Liver (tissue), 9 donors: ENCODE results near the gene RIC1. TPM values are rescaled to one million over a fixed set of nuclear protein-coding genes. Genes with fewer than 3 reads are reported as not detected.
A peak's percentile ranks its signal among the peaks of the same experiment; 100 is the strongest.
"Not testable (repeated sequence)": the region's sequence is repeated elsewhere in the genome, so short reads cannot be mapped to it uniquely, and the experiment has no call there.

Source experiments
- DNase-seq: peaks from one replicate; pipeline ENCODE4 v3.0.0-alpha.2; 2017; ENCODE audit warnings: low spot score
- H3K27ac ChIP-seq, 2 donors: one replicate each; pipeline ENCODE4 v1.7.0; 2013; ENCODE audit warnings: inconsistent platforms in 2 of 2, low read length in 2 of 2, control low read depth in 1 of 2, low read depth in 1 of 2, mild to moderate bottlenecking in 1 of 2
- H3K27me3 ChIP-seq, 4 donors: one replicate each; pipeline versions ENCODE4 v1.6.1 to v1.7.0; 2013; ENCODE audit warnings: low read length in 3 of 4, inconsistent platforms in 1 of 4, mild to moderate bottlenecking in 1 of 4, moderate library complexity in 1 of 4; ENCODE audit not compliant: control insufficient read depth in 4 of 4, insufficient read depth in 4 of 4
- H3K36me3 ChIP-seq, 4 donors: one replicate each; pipeline versions ENCODE4 v1.6.1 to v1.7.0; 2013; ENCODE audit warnings: low read length in 3 of 4, mild to moderate bottlenecking in 3 of 4, low read depth in 1 of 4, moderate library complexity in 1 of 4; ENCODE audit not compliant: control insufficient read depth in 4 of 4, insufficient read depth in 3 of 4
- H3K4me1 ChIP-seq, 4 donors: one replicate each; pipeline versions ENCODE4 v1.6.1 to v1.7.0; 2013; ENCODE audit warnings: low read length in 3 of 4, mild to moderate bottlenecking in 3 of 4, moderate library complexity in 1 of 4; ENCODE audit not compliant: control insufficient read depth in 4 of 4, insufficient read depth in 4 of 4
- H3K4me3 ChIP-seq, 3 donors: one replicate each; pipeline versions ENCODE4 v1.6.1 to v1.7.0; 2013; ENCODE audit warnings: low read length in 3 of 3, control low read depth in 1 of 3, low read depth in 1 of 3, mild to moderate bottlenecking in 1 of 3
- H3K9ac ChIP-seq, 2 donors: one replicate each; pipeline ENCODE4 v1.7.0; 2013; ENCODE audit warnings: low read length in 2 of 2, mild to moderate bottlenecking in 2 of 2, moderate library complexity in 2 of 2, control low read depth in 1 of 2, low read depth in 1 of 2
- H3K9me3 ChIP-seq, 4 donors: one replicate each; pipeline versions ENCODE4 v1.6.1 to v1.7.0; 2013; ENCODE audit warnings: low read length in 3 of 4; ENCODE audit not compliant: control insufficient read depth in 4 of 4
- EGR1 ChIP-seq, 2 donors: IDR thresholded peaks; 2 replicates each; pipeline ENCODE4 v1.6.1; 2016 to 2018; ENCODE audit warnings: antibody characterized with exemption in 2 of 2, low read depth in 2 of 2
- FOXA1 ChIP-seq: IDR thresholded peaks from 2 replicates; pipeline ENCODE4 v1.6.1; 2016; ENCODE audit warnings: antibody characterized with exemption
- GABPA ChIP-seq, 2 donors: IDR thresholded peaks in 1 of 2; conservative IDR thresholded peaks in 1 of 2; 2 replicates each; pipeline ENCODE4 v1.6.1; 2016; ENCODE audit warnings: antibody characterized with exemption in 2 of 2, mild to moderate bottlenecking in 1 of 2, moderate library complexity in 1 of 2
- HNF4A ChIP-seq, 2 donors: conservative IDR thresholded peaks; 2 replicates each; pipeline ENCODE4 v1.6.1; 2016; ENCODE audit warnings: antibody characterized with exemption in 2 of 2, mild to moderate bottlenecking in 2 of 2
- HNF4G ChIP-seq: IDR thresholded peaks from 2 replicates; pipeline ENCODE4 v1.6.1; 2016; ENCODE audit warnings: antibody characterized with exemption
- NR2F2 ChIP-seq: IDR thresholded peaks from 2 replicates; pipeline ENCODE4 v1.6.1; 2016; ENCODE audit warnings: antibody characterized with exemption
- RAD21 ChIP-seq, 2 donors: IDR thresholded peaks; 2 replicates each; pipeline ENCODE4 v1.6.1; 2016; ENCODE audit warnings: antibody characterized with exemption in 2 of 2, mild to moderate bottlenecking in 2 of 2
- RXRA ChIP-seq, 2 donors: IDR thresholded peaks; 2 replicates each; pipeline ENCODE4 v1.6.1; 2017 to 2018; ENCODE audit warnings: antibody characterized with exemption in 2 of 2, mild to moderate bottlenecking in 1 of 2
- SP1 ChIP-seq: IDR thresholded peaks from 2 replicates; pipeline ENCODE4 v1.6.1; 2018; ENCODE audit warnings: antibody characterized with exemption, mild to moderate bottlenecking
- TAF1 ChIP-seq: conservative IDR thresholded peaks from 2 replicates; pipeline ENCODE4 v1.6.1; 2016; ENCODE audit warnings: antibody characterized with exemption, mild to moderate bottlenecking
- WGBS: extraction: QIAGEN DNeasy Blood & Tissue Kit; methylation state at CpG from one replicate; pipeline ENCODE4 v1.1.7; 2013; 5-methylcytosine and 5-hydroxymethylcytosine counted together
- polyA plus RNA-seq, 2 donors: library from polyadenylated mRNA; stranded (reverse) in 1 of 2; unstranded in 1 of 2; fragments of 200-250 nt in 1 of 2; fragments of >200 nt in 1 of 2; fragmentation: Nextera tagmentation in 1 of 2; extraction: Ambion mirVana in 1 of 2; gene quantifications; one replicate each; pipeline versions ENCODE4 v1.2.1 to v1.2.3, GENCODE V29; 2013 to 2015
- total RNA-seq, 2 donors: library from RNA; depleted of rRNA; stranded (reverse); fragments of >200 nt; gene quantifications; one replicate each; pipeline ENCODE4 v1.2.3, GENCODE V29; 2014
- TF ChIP-seq, protein P1 (sequence below): IDR thresholded peaks from 2 replicates; pipeline ENCODE4 v1.6.1; 2016; ENCODE audit warnings: antibody characterized with exemption
- TF ChIP-seq, protein P2 (sequence below): IDR thresholded peaks from 2 replicates; pipeline ENCODE4 v1.6.1; 2016; ENCODE audit warnings: antibody characterized with exemption, mild to moderate bottlenecking
- TF ChIP-seq, protein P3 (sequence below): fragments of 150-350 bp; IDR thresholded peaks from 2 replicates; pipeline ENCODE4 v1.5.1; 2017; ENCODE audit warnings: improper control_type of control experiment, low read depth, low read length; ENCODE audit not compliant: missing input control
- TF ChIP-seq, protein P4 (sequence below): IDR thresholded peaks from 2 replicates; pipeline ENCODE4 v1.6.1; 2016; ENCODE audit warnings: antibody characterized with exemption
- donor health status: healthy.
- donor health status: healthy.
- donor health status: healthy.
- donor health status: healthy.
- donor health status: healthy.

Gene RIC1
- total and polyA plus RNA-seq, 4 donors: 4.1 to 25.8 (median 9.8) TPM

DNA sequence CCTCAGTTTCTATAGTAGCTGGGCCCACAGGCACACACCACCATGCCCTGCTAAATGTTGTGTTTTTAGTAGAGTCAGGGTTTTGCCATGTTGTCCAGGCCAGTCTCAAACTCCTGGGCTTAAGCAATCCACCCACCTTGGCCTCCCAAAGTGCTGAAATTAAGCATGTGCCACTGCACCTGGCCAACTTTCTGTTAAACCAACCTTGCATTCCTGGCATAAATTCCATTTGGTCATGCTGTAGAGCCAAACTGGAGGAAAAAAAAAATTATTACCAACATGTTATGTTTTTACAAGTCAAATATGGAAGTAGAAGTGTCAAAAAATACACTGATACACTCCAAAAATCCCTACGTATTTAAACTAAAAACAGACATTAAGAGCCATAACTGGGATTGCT, 149.9 kb downstream of the RIC1 start:
- WGBS: 97% methylated on average over 1 of the region's 1 CpG
- Histone ChIP-seq H3K4me1 (no peaks in the 10 kb centered on the region), H3K4me3 (peak overlapping the region in 2 of 3 donors; percentile 10 to 20), H3K9me3 (peaks cover 0 to 8% (median 4%) of the 10 kb centered on the region in 4 donors), H3K9ac (no peak overlapping the region), H3K27ac (no peak overlapping the region), H3K36me3 (peaks cover 4 to 41% (median 32%) of the 10 kb centered on the region in 4 donors), H3K27me3 (no peaks in the 10 kb centered on the region)
- TF ChIP-seq NR2F2 (no peak), HNF4G (no peak), EGR1 (IDR thresholded peaks at IDR 0.05; ENCODE audit: low read depth in 2 of 2) (no peak), TAF1 (no peak), RAD21 (IDR thresholded peaks at IDR 0.05) (no peak), SP1 (no peak), GABPA (IDR thresholded peaks at IDR 0.05 in 1 of 2, conservative IDR thresholded peaks at IDR 0.05 in 1 of 2) (no peak), FOXA1 (no peak), RXRA (IDR thresholded peaks at IDR 0.05) (no peak)
- TF ChIP-seq, protein P1, sequence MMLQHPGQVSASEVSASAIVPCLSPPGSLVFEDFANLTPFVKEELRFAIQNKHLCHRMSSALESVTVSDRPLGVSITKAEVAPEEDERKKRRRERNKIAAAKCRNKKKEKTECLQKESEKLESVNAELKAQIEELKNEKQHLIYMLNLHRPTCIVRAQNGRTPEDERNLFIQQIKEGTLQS: no peak
- TF ChIP-seq, protein P2, sequence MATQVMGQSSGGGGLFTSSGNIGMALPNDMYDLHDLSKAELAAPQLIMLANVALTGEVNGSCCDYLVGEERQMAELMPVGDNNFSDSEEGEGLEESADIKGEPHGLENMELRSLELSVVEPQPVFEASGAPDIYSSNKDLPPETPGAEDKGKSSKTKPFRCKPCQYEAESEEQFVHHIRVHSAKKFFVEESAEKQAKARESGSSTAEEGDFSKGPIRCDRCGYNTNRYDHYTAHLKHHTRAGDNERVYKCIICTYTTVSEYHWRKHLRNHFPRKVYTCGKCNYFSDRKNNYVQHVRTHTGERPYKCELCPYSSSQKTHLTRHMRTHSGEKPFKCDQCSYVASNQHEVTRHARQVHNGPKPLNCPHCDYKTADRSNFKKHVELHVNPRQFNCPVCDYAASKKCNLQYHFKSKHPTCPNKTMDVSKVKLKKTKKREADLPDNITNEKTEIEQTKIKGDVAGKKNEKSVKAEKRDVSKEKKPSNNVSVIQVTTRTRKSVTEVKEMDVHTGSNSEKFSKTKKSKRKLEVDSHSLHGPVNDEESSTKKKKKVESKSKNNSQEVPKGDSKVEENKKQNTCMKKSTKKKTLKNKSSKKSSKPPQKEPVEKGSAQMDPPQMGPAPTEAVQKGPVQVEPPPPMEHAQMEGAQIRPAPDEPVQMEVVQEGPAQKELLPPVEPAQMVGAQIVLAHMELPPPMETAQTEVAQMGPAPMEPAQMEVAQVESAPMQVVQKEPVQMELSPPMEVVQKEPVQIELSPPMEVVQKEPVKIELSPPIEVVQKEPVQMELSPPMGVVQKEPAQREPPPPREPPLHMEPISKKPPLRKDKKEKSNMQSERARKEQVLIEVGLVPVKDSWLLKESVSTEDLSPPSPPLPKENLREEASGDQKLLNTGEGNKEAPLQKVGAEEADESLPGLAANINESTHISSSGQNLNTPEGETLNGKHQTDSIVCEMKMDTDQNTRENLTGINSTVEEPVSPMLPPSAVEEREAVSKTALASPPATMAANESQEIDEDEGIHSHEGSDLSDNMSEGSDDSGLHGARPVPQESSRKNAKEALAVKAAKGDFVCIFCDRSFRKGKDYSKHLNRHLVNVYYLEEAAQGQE: no peak
- TF ChIP-seq, protein P3, sequence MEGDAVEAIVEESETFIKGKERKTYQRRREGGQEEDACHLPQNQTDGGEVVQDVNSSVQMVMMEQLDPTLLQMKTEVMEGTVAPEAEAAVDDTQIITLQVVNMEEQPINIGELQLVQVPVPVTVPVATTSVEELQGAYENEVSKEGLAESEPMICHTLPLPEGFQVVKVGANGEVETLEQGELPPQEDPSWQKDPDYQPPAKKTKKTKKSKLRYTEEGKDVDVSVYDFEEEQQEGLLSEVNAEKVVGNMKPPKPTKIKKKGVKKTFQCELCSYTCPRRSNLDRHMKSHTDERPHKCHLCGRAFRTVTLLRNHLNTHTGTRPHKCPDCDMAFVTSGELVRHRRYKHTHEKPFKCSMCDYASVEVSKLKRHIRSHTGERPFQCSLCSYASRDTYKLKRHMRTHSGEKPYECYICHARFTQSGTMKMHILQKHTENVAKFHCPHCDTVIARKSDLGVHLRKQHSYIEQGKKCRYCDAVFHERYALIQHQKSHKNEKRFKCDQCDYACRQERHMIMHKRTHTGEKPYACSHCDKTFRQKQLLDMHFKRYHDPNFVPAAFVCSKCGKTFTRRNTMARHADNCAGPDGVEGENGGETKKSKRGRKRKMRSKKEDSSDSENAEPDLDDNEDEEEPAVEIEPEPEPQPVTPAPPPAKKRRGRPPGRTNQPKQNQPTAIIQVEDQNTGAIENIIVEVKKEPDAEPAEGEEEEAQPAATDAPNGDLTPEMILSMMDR: no peak
- TF ChIP-seq, protein P4, sequence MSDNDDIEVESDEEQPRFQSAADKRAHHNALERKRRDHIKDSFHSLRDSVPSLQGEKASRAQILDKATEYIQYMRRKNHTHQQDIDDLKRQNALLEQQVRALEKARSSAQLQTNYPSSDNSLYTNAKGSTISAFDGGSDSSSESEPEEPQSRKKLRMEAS: no peak
- no peak for DNase-seq

DNA sequence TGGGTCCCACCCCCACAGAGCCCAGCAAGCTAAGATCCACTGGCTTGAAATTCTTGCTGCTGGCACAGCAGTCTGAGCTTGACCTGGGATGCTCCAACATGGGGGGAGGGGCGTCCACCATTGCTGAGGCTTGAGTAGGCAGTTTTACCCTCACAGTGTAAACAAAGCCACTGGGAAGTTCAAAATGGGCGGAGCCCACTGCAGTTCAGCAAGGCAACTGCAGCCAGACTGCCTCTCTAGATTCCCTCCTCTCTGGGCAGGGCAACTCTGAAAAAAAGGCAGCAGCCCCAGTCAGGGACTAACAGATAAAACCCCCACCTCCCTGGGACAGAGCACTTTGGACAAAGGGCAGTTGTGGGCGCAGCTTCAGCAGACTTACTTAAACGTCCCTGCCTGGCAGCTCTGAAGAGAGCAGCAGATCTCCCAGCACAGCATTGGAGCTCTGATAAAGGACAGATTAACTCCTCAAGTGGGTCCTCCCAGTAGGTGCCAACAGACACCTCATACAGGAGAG, 150.9 kb downstream of the RIC1 start:
- not testable (repeated sequence) for DNase-seq, H3K27ac ChIP-seq
- TF ChIP-seq HNF4A (conservative IDR thresholded peaks at IDR 0.05): peak in 1 of 2 donors; percentile 38
- TF ChIP-seq SP1: peak; percentile 23
- TF ChIP-seq RXRA (IDR thresholded peaks at IDR 0.05): peak in 1 of 2 donors; percentile 62

DNA sequence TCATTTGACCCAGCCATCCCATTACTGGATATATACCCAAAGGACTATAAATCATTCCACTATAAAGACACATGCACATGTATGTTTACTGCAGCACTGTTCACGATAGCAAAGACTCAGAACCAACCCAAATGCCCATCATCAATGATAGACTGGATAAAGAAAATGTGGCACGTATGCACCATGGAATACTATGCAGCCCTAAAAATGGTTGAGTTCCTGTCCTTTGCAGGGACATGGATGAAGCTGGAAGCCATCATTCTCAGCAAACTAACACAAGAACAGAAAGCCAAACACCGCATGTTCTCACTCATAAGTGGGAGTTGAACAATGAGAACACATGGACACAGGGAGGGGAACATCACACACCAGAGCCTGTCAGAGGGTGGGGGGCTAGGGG, 154.5 kb downstream of the RIC1 start:
- DNase-seq, H3K9me3 ChIP-seq, H3K27ac ChIP-seq, H3K4me1 ChIP-seq, H3K27me3 ChIP-seq, H3K4me3 ChIP-seq, H3K9ac ChIP-seq: not testable (repeated sequence)
- WGBS: 98% methylated on average over 3 of the region's 3 CpGs
- H3K36me3 ChIP-seq: peaks cover 5 to 19% (median 13%) of the 10 kb centered on the region in 4 donors

More for the DNA sequence above, 150.9 kb downstream of the RIC1 start:
- H3K27me3 ChIP-seq, H3K4me1 ChIP-seq, H3K9ac ChIP-seq, H3K9me3 ChIP-seq, H3K4me3 ChIP-seq: not testable (repeated sequence)
- H3K36me3 ChIP-seq: peaks cover 2 to 33% (median 25%) of the 10 kb centered on the region in 4 donors
- 75% methylated on average over 4 of the region's 4 CpGs for WGBS
